ENCODE measurements around the gene GLT1D1.

The GLT1D1 gene

DNA sequence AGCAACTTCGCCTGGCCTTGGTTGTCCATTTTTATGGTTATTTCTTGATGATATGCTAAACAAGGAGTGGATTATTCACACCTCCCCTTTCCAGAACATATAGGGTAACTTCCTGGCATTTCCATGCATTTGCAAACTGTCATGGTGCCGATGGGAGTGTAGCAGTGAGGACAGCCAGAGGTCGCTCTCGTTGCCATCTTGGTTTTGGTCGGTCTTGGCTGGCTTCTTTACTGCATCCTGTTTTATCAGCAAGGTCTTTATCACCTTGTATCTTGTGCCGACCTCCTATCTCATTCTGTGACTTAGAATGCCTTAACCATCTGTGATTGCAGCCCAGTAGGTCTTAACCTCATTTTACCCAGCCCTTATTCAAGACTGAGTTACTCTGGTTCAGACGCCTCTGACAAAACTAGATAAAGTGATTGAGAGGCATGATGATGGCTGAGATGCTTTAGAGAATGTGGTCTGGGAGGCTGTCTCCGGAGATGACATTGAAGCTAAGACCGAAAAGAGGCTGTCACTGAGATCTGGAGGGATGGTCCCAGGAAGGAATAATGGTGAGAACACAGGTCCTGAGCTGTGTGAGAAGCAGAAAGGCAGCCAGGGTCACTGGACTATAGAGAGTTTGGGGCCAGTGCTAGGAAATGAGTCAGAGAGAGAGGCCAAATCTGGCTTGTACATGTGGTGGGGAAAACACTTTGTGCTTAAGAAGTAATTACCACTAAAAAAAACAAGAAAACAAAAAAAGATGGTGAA, 2.9 kb downstream of the GLT1D1 start:
- no peak for DNase-seq (ENCODE audit: low read depth)

DNA sequence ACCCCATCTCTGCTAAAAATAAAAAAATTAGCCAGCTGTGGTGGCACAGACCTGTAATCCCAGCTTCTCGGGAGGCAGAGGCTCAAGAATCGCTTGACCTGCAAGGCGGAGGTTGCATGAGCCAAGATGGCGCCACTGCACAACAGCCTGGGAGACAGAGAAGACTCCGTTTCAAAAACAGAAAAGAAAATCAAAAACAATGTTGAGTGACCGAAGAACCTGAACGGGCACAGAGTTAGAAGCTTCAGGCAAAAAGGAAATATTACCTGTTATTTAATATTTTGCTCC, 3.5 kb downstream of the GLT1D1 start:
- DNase-seq (ENCODE audit: low read depth) = no peak

DNA sequence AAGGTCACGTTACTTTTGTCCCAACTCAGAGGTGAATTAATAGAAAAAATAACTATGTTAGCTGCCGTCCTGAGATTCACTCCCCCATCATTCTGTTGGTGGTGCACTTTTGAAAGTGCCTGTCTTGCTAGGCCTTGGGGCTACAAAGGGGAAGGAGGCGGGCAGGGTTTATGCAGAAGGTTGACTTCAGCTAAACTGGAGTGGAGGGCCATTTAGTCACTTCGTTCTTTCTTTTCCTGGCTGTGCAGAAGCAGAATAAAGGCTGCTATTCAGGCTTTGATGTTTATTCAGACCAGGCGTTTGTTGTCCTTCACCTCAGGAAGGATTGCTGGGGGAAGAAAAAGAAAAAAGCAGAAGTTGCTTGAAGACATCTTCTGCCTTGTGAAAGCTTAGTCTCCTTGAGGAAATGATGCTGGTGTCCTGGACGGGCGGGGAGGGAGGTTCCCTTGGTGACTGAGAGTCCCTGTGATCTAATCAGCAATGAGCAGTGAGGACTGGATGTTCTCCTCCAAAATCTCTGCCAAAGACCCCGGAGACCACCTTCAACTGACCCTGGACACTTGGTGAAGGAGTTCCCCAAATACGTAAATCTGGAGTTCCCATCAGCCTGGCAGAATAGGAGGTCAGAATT, 4.0 kb downstream of the GLT1D1 start:
- DNase-seq (ENCODE audit: low read depth) = no peak

DNA sequence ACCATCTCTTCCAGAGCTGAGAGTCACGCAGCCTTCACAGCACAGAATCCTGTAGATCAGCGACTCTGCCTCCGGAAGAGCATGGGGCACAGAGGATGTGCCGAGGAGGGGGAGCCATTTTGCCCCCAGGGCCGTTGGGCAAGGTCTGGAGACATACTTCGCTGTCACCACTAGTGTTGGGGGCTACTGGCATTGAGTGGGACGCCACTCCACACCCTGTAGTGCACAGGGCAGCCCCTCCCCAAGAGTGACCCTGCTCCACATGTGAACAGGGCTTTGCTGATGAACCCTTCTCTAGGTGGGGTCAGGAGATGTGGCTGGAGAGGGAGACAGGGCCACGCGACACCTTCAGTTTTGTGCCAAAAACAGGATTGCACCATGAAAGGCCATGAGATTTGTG, 6.0 kb downstream of the GLT1D1 start:
- no peak for DNase-seq (ENCODE audit: low read depth)

DNA sequence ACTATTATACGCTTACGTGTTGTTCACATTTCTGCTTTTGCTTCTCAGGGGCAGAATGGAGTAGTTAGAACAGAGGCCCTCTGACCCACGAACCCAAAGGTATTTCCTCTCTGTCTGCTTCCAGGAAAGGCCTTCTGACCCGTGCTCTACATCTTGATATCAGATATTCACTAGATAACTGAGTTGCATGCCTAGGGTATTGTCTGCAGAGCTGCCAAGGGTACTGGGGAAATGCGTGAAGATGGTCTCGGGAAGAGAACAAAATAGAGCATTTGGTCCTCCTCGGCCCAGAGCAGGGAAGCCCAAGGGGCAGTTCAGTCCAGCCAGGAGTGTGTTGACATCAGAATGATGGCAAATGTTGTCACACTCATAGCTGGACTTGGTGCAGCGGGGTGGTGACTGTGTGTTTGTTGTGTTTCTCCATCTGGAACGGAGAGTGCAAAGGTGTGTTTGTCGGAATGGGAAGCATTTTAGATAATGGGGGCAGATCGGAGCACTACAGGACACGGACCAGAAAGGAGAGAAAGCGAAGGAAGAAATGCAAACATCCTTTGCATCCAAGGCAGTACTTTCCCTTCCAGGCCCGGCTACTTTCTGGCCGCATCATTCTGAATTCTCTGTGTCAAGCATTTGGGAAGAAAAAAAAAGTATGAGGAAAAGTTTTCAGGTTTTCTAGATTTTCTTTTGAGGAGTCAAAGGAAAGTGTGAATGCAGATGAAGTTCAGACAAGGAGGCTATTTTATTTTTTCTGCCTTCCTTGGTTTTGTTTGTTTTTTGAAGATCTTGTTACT, 8.1 kb downstream of the GLT1D1 start:
- DNase-seq (ENCODE audit: low read depth) = no peak

DNA sequence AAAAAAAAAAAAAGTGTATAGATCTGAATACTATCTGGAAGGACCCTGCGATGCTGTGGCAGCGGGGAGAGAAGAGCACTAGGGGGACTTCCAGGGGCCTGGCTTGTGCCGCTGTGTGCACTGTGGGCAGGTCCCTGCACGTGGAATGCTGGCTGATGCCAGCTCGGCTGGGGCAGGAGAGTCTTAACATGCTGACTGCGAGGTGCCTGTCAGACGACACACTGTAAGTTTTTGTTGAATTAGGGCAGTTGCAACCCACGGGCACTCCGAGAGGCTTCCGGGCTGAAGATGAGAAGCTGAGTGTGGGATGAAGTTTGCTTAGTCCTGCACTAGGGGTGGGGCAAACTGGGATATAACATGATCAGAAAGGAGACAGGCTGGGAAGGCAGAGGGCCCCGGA, 10.7 kb downstream of the GLT1D1 start:
- DNase-seq (ENCODE audit: low read depth) = no peak

DNA sequence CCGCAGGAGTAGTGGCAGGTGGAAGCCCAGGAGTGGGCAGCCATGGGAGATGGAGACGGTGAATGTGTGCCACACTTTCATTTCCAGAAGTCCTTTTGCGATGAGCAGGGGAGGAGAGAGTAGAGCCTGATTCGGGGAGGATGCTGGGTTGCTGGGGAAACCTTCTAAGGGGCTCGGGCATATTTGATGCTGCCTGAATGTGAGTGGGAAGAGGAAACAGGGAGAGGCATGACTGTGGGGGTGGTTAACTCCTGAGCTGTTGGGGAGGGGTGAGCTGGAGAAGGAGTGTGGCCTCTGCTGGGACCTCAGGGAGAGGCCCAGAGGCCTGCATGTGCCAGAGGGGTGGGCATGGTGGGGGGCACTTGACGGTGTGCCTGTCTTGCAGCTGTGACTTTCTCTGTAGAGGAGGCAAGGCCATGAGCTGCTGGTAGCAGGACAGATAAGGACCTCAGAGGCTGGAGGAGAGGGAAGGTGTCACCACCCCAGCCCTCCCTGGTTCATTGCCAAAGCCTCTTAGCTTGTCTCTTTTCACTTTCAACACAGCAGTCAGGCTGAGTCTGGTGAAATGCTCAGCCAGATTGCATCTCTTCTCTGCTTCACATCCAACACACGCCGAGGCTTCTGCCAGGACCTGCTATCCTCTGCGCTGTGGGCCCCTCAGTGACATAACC, 11.4 kb downstream of the GLT1D1 start:
- no peak for DNase-seq (ENCODE audit: low read depth)

DNA sequence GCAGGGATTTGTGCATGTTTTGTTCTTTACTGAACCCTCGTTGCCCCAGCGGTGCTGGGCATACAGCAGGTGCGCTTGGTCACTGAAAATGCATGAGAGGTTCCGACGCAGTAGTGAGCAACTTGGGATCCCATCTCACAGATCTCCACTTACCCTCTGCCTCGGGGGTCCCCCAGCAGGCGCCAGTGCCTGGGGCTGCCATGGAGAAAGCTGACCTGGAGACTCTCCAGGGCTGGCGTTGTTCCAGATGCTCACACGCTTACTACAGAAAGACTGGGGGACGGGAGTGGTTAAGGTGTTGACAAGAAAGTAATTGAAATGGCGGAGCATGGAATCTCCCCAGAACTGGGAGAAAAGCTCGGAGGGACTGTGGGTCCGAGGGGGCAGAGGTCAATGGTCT, 14.2 kb downstream of the GLT1D1 start:
- no peak for DNase-seq (ENCODE audit: low read depth)

DNA sequence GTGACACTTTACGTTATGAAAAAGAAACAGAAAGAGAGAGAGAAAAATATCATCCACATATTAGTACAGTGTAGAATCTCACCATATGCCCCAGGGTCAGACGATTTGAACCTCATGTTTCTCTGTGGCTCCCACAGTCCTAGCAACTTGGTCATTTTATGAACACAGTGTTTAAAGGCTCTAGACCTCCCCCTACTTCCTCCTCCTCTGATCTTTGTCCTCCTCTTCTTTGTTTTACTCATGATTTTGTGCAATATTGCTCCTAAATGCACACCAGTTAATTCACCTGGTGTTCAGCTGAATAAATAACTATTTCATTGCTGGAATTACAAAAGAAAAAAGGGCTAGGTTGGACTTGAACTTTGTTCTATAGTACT, 18.2 kb downstream of the GLT1D1 start:
- DNase-seq (ENCODE audit: low read depth) = no peak

DNA sequence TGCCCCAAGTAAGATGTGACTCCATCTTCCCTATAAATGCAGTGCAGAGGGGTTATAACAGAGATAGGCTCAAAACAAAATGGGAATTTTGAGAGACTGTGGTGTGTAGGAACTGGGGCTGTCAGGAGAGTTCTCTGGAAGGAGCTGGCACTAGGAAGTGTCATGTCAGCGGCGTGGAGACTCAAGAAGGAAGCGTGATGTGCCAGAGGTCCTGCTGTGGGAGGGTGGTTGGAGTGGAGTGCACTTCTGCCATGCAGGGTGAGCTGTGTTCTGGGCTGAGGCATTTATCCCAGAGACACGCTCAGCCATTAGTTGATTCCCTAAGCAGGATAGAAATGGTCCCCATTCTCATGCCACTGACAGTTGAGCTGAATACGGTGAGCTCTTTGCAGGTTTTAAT, 19.0 kb downstream of the GLT1D1 start:
- DNase-seq (ENCODE audit: low read depth) = no peak

DNA sequence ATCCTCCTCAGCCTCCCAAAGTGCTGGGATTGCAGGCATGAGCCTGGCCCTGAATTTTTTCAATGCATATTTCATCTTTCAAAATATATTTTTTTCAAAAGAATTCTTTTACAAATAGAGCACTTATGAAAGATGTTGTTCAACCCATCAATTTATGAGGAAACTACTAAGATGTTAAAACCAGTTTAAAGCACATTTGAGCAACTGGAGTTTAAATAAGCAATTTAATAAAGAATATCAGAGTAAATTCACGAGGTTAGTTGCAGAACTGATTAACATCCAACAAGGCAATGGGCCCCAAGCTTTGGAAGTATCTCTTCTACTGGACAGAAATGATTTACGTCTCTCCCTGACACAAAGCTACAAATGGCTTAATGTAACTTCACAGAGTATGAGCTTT, 23.3 kb downstream of the GLT1D1 start:
- no peak for DNase-seq (ENCODE audit: low read depth)

DNA sequence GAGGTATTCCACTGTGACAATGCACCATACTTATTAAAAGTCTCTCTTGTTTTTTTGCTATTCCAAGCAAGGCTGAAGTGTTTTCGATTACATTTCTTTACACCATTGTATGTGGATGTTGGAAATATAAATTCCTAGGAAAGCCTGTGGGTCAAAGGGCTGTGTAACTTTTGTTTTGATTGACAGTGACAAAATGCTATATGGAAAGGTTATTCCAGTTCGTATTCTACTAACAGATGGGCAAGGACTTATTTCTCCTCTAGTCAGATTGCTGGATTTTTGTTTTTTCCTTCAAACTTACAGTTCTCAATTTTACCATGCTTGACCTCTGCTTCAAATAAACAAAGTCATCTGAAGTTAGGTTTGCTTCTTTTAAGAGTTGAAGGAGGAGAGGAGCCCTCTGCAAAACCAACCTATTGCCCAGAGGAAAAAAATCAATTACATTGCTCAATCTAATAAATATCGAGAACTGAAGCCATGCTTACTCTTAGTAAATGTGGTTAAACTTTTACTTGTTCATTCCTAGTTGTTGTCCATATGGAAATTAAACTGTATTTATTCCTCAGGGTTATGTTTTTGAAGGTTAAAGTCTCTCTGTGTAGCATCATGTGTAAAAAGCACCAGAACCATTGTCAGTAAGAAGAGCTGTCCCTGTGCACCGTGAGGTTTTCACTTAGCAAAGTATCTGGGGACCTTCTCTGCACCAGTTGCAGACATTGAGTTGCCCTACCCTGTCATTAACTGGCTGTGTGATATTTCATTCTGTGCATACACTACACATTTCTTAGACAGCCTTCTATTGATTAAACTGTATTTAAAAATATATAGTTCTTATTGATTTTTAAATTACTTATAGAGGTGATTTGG, 26.9 kb downstream of the GLT1D1 start:
- DNase-seq (ENCODE audit: low read depth) = no peak

DNA sequence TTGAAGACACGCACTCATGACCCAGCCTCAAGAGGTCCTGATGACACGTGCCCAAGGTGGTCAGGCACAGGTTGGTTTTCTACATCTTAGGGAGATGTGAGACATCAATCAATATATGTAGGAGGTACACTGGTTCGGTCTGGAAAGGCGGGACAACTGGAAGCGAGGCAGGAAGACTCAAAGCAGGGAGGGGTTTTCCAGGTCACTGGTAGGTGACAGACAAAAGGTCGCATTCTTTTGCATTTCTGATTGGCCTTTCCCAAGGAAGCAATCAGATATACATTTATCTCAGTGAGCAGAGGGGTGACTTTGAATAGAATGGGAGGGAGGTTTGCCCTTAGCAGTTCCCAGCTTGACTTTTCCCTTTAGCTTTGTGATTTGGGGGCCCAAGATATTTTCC, 38.6 kb downstream of the GLT1D1 start:
- no peak for DNase-seq (ENCODE audit: low read depth)

DNA sequence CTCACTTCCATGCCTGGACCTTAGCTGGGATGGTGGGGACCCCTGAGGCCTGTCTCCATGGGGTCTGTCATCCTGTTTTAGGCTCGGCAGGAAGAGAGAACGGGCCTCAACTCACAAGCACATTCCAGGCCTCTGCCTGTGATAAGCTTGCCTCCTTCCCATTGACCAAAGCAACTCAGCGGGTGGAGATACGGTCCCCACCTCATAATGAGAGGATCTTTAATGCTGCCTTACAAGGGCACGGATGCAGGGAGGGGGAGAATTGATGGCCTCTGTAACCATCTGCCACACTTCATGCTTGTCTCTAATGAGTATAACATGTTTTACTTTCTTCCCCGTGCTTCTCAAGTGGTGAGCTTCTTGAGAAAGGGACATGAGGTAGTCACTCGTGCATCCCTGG, 50.0 kb downstream of the GLT1D1 start:
- no peak for DNase-seq (ENCODE audit: low read depth)

DNA sequence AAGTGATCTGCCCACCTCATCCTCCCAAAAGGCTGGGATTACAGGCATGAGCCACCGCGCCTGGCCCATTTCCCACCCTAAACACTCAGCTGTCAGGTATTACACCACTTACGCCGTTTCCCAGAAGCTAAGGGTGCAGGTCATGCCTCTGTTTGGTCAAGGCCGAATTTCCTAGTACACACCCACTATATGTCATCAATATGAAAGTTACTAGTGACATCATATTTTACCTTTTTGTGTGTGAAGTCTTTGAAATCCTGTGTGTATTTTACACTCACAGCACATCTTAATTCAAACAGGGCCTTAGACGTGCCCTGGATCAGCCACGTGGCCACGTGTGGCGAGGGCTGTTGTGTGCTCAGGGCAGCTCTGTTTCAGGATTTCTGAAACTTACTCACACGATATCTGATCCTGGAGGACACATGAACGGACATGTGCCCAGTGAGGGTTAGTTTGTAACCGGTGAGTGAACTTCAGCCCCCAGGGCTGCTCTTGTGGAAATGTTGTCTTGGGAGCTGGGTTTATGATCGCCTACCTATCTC, 51.8 kb downstream of the GLT1D1 start:
- no peak for DNase-seq (ENCODE audit: low read depth)

DNA sequence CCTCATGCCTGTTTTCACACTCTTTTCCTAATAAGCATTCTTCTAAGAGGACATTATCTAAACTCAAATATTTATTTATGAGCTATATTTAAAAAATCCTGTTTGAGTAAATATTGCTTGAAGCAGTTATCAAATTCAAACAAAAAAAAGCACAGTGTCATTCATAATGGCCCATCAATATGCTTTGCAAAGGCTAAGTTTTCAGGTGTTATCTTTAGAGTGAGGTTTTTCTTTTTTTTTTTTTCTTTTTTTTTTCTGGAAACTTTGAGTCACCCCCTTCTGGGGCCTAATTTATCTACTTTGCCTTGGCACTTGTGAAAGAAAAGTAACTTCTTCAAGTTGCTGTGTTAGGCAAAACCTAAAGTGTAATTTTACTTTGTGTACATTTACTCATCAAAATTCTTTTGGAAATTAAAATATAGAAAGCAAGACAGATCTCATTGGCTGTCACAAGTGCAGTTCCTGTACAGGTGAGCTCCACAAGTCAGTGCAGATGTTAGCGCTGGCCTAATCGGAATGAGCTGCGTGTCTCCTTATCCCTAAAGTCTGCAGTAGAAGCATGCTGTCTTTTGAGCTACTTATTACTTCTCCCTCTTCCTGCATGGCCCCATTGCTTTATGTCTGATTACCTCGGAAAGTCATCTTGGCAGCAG, 53.3 kb downstream of the GLT1D1 start:
- DNase-seq (ENCODE audit: low read depth) = no peak

DNA sequence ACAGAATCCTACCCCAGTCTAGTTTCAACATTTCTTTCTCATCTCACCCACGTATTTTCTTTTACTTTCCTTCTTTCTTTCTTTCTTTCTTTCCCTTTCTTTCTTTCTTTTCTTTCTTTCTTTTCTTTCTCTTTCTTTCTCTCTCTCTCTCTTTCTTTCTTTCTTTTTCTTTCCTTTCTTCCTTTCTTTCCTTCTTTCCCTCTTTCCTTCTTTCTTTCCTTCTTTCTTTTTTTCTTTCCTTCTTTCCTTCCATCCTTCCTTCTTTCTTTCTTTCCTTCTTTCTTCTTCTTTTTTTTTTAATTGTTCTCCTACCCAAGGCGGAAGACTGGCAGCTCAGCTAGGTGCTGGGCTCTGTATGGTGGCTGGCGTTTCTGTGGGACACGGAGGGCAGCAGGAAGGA, 55.0 kb downstream of the GLT1D1 start:
- no peak for DNase-seq (ENCODE audit: low read depth)

DNA sequence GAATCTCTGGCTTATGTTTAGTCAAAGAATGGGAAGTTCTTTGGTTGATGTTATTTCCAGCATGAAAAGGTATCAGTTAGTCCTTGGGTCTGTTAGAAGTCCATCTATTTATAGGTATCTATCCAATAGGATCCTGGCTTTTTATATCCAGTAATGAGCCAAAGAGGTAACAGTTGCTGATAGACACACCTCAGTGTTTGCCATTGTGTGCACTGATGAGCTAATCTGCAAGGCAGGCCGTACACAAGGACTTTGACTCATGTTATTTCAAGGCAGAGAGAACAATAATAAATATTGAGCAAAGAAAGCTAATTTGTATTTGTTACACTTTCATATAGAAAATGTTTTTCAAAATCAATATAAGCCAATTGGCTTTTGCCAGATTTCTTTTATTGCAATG, 56.4 kb downstream of the GLT1D1 start:
- no peak for DNase-seq (ENCODE audit: low read depth)

DNA sequence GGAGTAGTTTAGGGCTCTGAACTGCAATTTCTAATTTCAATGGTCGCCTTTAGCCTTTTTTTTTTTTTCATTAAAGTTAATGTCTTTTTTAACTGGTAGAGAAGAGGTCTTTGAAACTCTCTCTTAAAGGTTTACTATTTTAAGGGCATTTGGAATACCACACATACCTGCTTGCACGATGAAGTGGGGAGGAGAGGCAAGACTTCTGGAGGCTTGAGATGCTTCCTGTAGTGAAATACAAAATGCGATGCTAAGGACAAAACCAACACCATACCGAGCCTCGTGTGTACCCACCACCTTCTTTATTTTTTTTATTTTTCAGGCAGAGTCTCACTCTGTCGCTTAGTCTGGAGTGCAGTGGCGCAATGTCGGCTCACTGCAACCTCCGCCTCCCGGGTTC, 57.4 kb downstream of the GLT1D1 start:
- no peak for DNase-seq (ENCODE audit: low read depth)

DNA sequence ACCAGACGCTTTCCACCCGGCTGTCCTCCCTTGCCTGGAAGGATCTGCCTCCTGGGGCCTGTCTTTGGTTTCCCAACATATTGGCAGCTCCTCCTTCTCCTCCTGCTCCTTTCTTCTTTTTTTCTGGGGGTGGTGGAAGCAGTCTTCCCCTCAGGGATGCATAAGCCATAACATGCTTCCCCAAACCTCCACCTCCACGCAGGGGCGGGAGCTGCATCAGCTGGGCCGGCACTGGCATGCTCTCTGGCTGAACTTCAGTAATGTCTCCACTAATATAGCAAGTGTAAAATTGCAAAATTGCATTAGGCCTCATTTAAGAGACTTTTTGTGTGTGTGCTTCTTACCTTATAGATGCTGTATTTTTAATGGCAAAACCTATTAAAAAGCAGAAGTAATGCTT, 58.6 kb downstream of the GLT1D1 start:
- no peak for DNase-seq (ENCODE audit: low read depth)

DNA sequence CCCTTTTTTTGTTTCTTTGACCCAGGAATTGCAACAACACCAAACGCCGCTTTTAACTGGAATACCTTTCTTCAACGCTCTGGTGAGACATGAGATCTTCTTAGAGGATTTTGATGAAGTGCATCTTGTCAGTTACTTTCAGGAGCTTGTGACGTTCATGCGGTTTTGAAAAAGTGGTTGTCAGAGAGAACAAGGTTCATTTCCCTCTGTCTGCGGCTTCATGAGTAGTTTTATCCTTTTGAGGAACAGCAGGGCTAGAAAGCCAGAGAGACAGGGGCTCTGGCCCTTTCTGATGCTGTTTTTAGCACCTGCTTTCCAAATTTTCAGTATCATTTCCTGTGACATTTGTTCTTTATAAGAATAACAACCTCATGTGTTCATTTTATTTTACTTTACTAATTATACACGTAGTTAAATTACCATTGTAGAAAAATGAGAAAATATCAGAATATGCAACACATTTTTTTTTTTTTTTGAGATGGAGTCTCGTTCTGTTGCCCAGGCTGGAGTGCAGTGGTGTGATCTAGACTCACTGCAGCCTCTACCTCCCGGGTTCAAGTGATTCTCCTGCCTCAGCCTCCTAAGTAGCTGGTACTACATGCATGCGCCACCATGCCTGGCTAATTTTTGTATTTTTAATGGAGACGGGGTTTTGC, 61.8 kb downstream of the GLT1D1 start:
- DNase-seq (ENCODE audit: low read depth) = no peak

Data from iris pigment epithelial cell (primary cell).